WTC11 (cell line): ENCODE results near the gene HOXA5.

ENCODE experiments used
- CTCF ChIP-seq: fragments of 200-600 bp; IDR thresholded peaks from 2 replicates; pipeline ENCODE4 v1.8.0; 2022; ENCODE audit warnings: antibody characterized with exemption
- ERG ChIP-seq: fragments of 250-450 bp; sonication (Bioruptor Pico); IDR thresholded peaks from 2 replicates; pipeline ENCODE4 v1.8.0; 2021; ENCODE audit warnings: mild to moderate bottlenecking
- FOXP1 ChIP-seq: sonication (generic); formaldehyde crosslinking; IDR thresholded peaks from 2 replicates; pipeline ENCODE4 v1.8.0; 2022; ENCODE audit warnings: missing genetic modification reagents, mild to moderate bottlenecking, moderate library complexity, borderline replicate concordance

- TF ChIP-seq CTCF (no peak), FOXP1 (CRISPR knock-in tag) (no peak), ERG (CRISPR knock-in tag) (no peak)
Measured at GRCh38 chr7:27101957-27102580, 41.4 kb downstream of the HOXA5 start.
